Suppressor macrophage treated with lipopolysaccharide for 1 hour (primary cell): Measurements from ENCODE around the gene GDE1.

Source experiments
- DNase-seq, 3 donors: peaks; one replicate each; pipeline ENCODE4 v3.0.0-alpha.2; 2020 to 2022

GDE1 gene

GRCh38 chr16:19486051-19486450, 35.8 kb downstream of the GDE1 start:
- DNase-seq, result no peak

GRCh38 chr16:19485611-19486010, 36.3 kb downstream of the GDE1 start:
- DNase-seq, result no peak

- no peak for DNase-seq
Measured at GRCh38 chr16:19484096-19484495, 37.8 kb downstream of the GDE1 start.

GRCh38 chr16:19482291-19482690, 39.6 kb downstream of the GDE1 start:
- DNase-seq, result no peak

GRCh38 chr16:19481769-19482168, 40.1 kb downstream of the GDE1 start:
- no peak for DNase-seq

- DNase-seq, result peak in 2 of 3 donors; percentile 18 to 33
Measured at GRCh38 chr16:19481296-19481695, 40.6 kb downstream of the GDE1 start.

GRCh38 chr16:19479302-19479721, 42.6 kb downstream of the GDE1 start:
- no peak for DNase-seq

- no peak for DNase-seq
Measured at GRCh38 chr16:19478505-19478904, 43.4 kb downstream of the GDE1 start.

- no peak for DNase-seq
Measured at GRCh38 chr16:19474617-19475016, 47.3 kb downstream of the GDE1 start.

- DNase-seq, result no peak
Measured at GRCh38 chr16:19472482-19472881, 49.4 kb downstream of the GDE1 start.

- no peak for DNase-seq
Measured at GRCh38 chr16:19468300-19468699, 53.6 kb downstream of the GDE1 start.

GRCh38 chr16:19463468-19464315, 58.2 kb downstream of the GDE1 start:
- no peak for DNase-seq

GRCh38 chr16:19460397-19460796, 61.5 kb downstream of the GDE1 start:
- no peak for DNase-seq

- DNase-seq, result no peak
Measured at GRCh38 chr16:19458722-19459379, 63.0 kb downstream of the GDE1 start.
